SIG-M5 treated with dmso at 0.1 percent for 504 hours (cell line): ENCODE measurements around the gene NCAPD3.
A peak's percentile ranks its signal among the peaks of the same experiment; 100 is the strongest.

Experiments
- DNase-seq: peaks from one replicate; lab custom pipeline; 2025; ENCODE audit not compliant: unreplicated experiment; lab: John Stamatoyannopoulos, UW

Gene NCAPD3

GRCh38 chr11:134252346-134253187 lies 28.8 kb upstream of the NCAPD3 start:
- peak; percentile 58 for DNase-seq

GRCh38 chr11:134250675-134251074 lies 26.9 kb upstream of the NCAPD3 start:
- no peak for DNase-seq

GRCh38 chr11:134250246-134250645 lies 26.5 kb upstream of the NCAPD3 start:
- DNase-seq: no peak

GRCh38 chr11:134248910-134249480 lies 25.2 kb upstream of the NCAPD3 start:
- no peak for DNase-seq

- DNase-seq: no peak
Measured at GRCh38 chr11:134246678-134247077, 22.9 kb upstream of the NCAPD3 start.

GRCh38 chr11:134246100-134246499 lies 22.3 kb upstream of the NCAPD3 start:
- no peak for DNase-seq

GRCh38 chr11:134245434-134245833 lies 21.7 kb upstream of the NCAPD3 start:
- no peak for DNase-seq

- DNase-seq: peak; percentile 7
Measured at GRCh38 chr11:134244593-134244992, 20.8 kb upstream of the NCAPD3 start.

GRCh38 chr11:134243913-134244312 lies 20.1 kb upstream of the NCAPD3 start:
- DNase-seq: no peak

- no peak for DNase-seq
Measured at GRCh38 chr11:134242376-134242775, 18.6 kb upstream of the NCAPD3 start.

- DNase-seq: no peak
Measured at GRCh38 chr11:134240592-134240991, 16.8 kb upstream of the NCAPD3 start.

- DNase-seq: no peak
Measured at GRCh38 chr11:134238956-134239355, 15.2 kb upstream of the NCAPD3 start.

GRCh38 chr11:134237557-134237922 lies 13.8 kb upstream of the NCAPD3 start:
- DNase-seq: no peak

GRCh38 chr11:134236834-134237556 lies 13.2 kb upstream of the NCAPD3 start:
- DNase-seq: no peak

GRCh38 chr11:134235399-134235798 lies 11.6 kb upstream of the NCAPD3 start:
- no peak for DNase-seq

GRCh38 chr11:134233729-134234179 lies 10.0 kb upstream of the NCAPD3 start:
- DNase-seq: no peak

GRCh38 chr11:134231958-134232659 lies 8.3 kb upstream of the NCAPD3 start:
- DNase-seq: no peak

GRCh38 chr11:134230339-134230738 lies 6.6 kb upstream of the NCAPD3 start:
- no peak for DNase-seq

- no peak for DNase-seq
Measured at GRCh38 chr11:134229126-134229790, 5.5 kb upstream of the NCAPD3 start.

GRCh38 chr11:134228625-134229024 lies 4.9 kb upstream of the NCAPD3 start:
- DNase-seq: no peak

GRCh38 chr11:134226806-134227325 lies 3.1 kb upstream of the NCAPD3 start:
- DNase-seq: no peak
